LNCAP (cell line): ENCODE results near the gene RXRA.

Experiments
- CTCF ChIP-seq: fragments of 450-650 bp; IDR thresholded peaks from 2 replicates; pipeline ENCODE4 v1.5.1; 2017; ENCODE audit warnings: mild to moderate bottlenecking

The RXRA gene

GRCh38 chr9:134326724-134327601, 708 bp downstream of the RXRA start:
- TF ChIP-seq CTCF = no peak

GRCh38 chr9:134327671-134328231, 1.5 kb downstream of the RXRA start:
- TF ChIP-seq CTCF = no peak

GRCh38 chr9:134328341-134328840, 2.1 kb downstream of the RXRA start:
- TF ChIP-seq CTCF = no peak

- no peak for TF ChIP-seq CTCF
These were observed 2.8 kb downstream of the RXRA start for GRCh38 chr9:134328841-134329575.

- no peak for TF ChIP-seq CTCF
These were observed 3.3 kb downstream of the RXRA start for GRCh38 chr9:134329576-134329855.

GRCh38 chr9:134329886-134330285, 3.6 kb downstream of the RXRA start:
- TF ChIP-seq CTCF = no peak

GRCh38 chr9:134330590-134330989, 4.3 kb downstream of the RXRA start:
- TF ChIP-seq CTCF = no peak
